Activated naive CD4-positive, alpha-beta T cell treated with anti-CD3 and anti-CD28 coated beads for 36 hours (primary cell): Measurements from ENCODE around the gene THRB. TPM values are rescaled to one million over a fixed set of nuclear protein-coding genes. Genes with fewer than 3 reads are reported as not detected.

ENCODE experiments used
- CTCF ChIA-PET: fragments of 350-600 bp; sonication (Branson Sonifier 250); formaldehyde crosslinking; loops from one replicate; lab custom pipeline; 2021; ENCODE audit warnings: antibody characterized with exemption; lab: Charles Lee
- DNase-seq: peaks from one replicate; pipeline ENCODE4 v3.0.0-alpha.2; 2020
- H3K27ac Mint-ChIP-seq: one replicate; pipeline ENCODE4 v1.8.0; 2021; ENCODE audit warnings: mild to moderate bottlenecking, mixed read lengths
- H3K27me3 Mint-ChIP-seq: one replicate; pipeline ENCODE4 v1.8.0; 2021; ENCODE audit warnings: low read depth, mixed read lengths
- H3K36me3 Mint-ChIP-seq: one replicate; pipeline ENCODE4 v1.8.0; 2021; ENCODE audit warnings: low read depth, mixed read lengths
- H3K4me1 Mint-ChIP-seq: one replicate; pipeline ENCODE4 v1.8.0; 2021; ENCODE audit warnings: low read depth, mixed read lengths
- H3K4me3 Mint-ChIP-seq: one replicate; pipeline ENCODE4 v1.8.0; 2021; ENCODE audit warnings: mild to moderate bottlenecking, moderate library complexity, mixed read lengths
- H3K9me3 Mint-ChIP-seq: one replicate; pipeline ENCODE4 v1.8.0; 2021; ENCODE audit warnings: mixed read lengths
- intact Hi-C: fragments of 100-400 bp; cut with micrococcal nuclease; formaldehyde crosslinking; loops from one replicate; pipeline ENCODE4 v1.15.1; 2023
- total RNA-seq, 2 experiments: library from RNA; stranded (reverse); gene quantifications; one replicate each; pipeline ENCODE4 v1.2.3, GENCODE V29; 2021

Gene THRB
- total RNA-seq, 2 experiments from 2014 or later, result not detected

- Mint-ChIP-seq H3K36me3 (no peaks in the 10 kb centered on the region), H3K27ac (no peak overlapping the region), H3K9me3 (no peaks in the 10 kb centered on the region), H3K4me3 (no peak overlapping the region), H3K4me1 (no peaks in the 10 kb centered on the region), H3K27me3 (peaks cover 3% of the 10 kb centered on the region)
- CTCF ChIA-PET, result interaction anchor here (1.1 to 1.9 kb wide), 2 partner anchors 54 to 242 kb away, joined by 3 to 9 read pairs; no protein-coding TSS in a partner anchor
- intact Hi-C loops, result no loop called here
- DNase-seq, result no peak
Measured at GRCh38 chr3:24240306-24240705, 254.3 kb downstream of the THRB start.

GRCh38 chr3:24237971-24238706 is 256.5 kb downstream of the THRB start:
- DNase-seq, result peak; percentile 40
- CTCF ChIA-PET, result interaction anchor here (0.7 to 2.4 kb wide), 7 partner anchors 48 to 253 kb away, joined by 4 to 12 read pairs (median 5); no protein-coding TSS in a partner anchor
- Mint-ChIP-seq H3K4me3 (no peak overlapping the region), H3K9me3 (no peaks in the 10 kb centered on the region), H3K27ac (no peak overlapping the region), H3K4me1 (no peaks in the 10 kb centered on the region), H3K36me3 (no peaks in the 10 kb centered on the region), H3K27me3 (peaks cover 9% of the 10 kb centered on the region)
- intact Hi-C loops, result loop anchor here (1.0 kb wide), 6 partner anchors 52 to 404 kb away; no protein-coding TSS in a partner anchor

- Mint-ChIP-seq H3K27me3 (peaks cover 9% of the 10 kb centered on the region), H3K27ac (no peak overlapping the region), H3K4me3 (no peak overlapping the region), H3K4me1 (no peaks in the 10 kb centered on the region), H3K36me3 (no peaks in the 10 kb centered on the region), H3K9me3 (no peaks in the 10 kb centered on the region)
- intact Hi-C loops, result no loop called here
- CTCF ChIA-PET, result interaction anchor here (0.8 to 2.6 kb wide), 3 partner anchors 49 to 146 kb away, joined by 3 to 8 read pairs (median 3); no protein-coding TSS in a partner anchor
- no peak for DNase-seq
Measured at GRCh38 chr3:24235121-24235520, 259.5 kb downstream of the THRB start.

GRCh38 chr3:24232784-24233183 is 261.9 kb downstream of the THRB start:
- no peak for DNase-seq
- Mint-ChIP-seq H3K27ac (no peak overlapping the region), H3K4me1 (no peaks in the 10 kb centered on the region), H3K27me3 (peaks cover 7% of the 10 kb centered on the region), H3K9me3 (no peaks in the 10 kb centered on the region), H3K36me3 (no peaks in the 10 kb centered on the region), H3K4me3 (no peak overlapping the region)
- intact Hi-C loops, result no loop called here
- CTCF ChIA-PET, result interaction anchor here (0.7 kb wide), 1 partner anchor 9 kb away, joined by 3 read pairs; no protein-coding TSS in a partner anchor

GRCh38 chr3:24229468-24230221 is 265.0 kb downstream of the THRB start:
- no peaks in the 10 kb centered on the region for H3K9me3 Mint-ChIP-seq
- intact Hi-C loops, result no loop called here
- H3K4me1 Mint-ChIP-seq, result no peaks in the 10 kb centered on the region
- H3K27me3 Mint-ChIP-seq, result peaks cover 5% of the 10 kb centered on the region
- no peak overlapping the region for H3K27ac Mint-ChIP-seq
- no peak for DNase-seq
- no peaks in the 10 kb centered on the region for H3K36me3 Mint-ChIP-seq
- CTCF ChIA-PET, result interaction anchor here (1.0 kb wide), 1 partner anchor 232 kb away, joined by 8 read pairs; no protein-coding TSS in a partner anchor
- no peak overlapping the region for H3K4me3 Mint-ChIP-seq

- CTCF ChIA-PET, result interaction anchor here (0.7 kb wide), 1 partner anchor 9 kb away, joined by 3 read pairs; no protein-coding TSS in a partner anchor
- no peaks in the 10 kb centered on the region for H3K4me1 Mint-ChIP-seq
- no peak overlapping the region for H3K27ac Mint-ChIP-seq
- H3K9me3 Mint-ChIP-seq, result no peaks in the 10 kb centered on the region
- H3K36me3 Mint-ChIP-seq, result no peaks in the 10 kb centered on the region
- no peak overlapping the region for H3K4me3 Mint-ChIP-seq
- DNase-seq, result no peak
- intact Hi-C loops, result no loop called here
- no peaks in the 10 kb centered on the region for H3K27me3 Mint-ChIP-seq
Measured at GRCh38 chr3:24227635-24228034, 267.0 kb downstream of the THRB start.

GRCh38 chr3:24226397-24226796 is 268.3 kb downstream of the THRB start:
- Mint-ChIP-seq H3K4me3 (no peak overlapping the region), H3K27me3 (peaks cover 5% of the 10 kb centered on the region), H3K4me1 (no peaks in the 10 kb centered on the region), H3K27ac (no peak overlapping the region), H3K36me3 (no peaks in the 10 kb centered on the region), H3K9me3 (no peaks in the 10 kb centered on the region)
- intact Hi-C loops, result no loop called here
- CTCF ChIA-PET, result interaction anchor here (0.5 to 0.9 kb wide), 3 partner anchors 13 to 230 kb away, joined by 3 read pairs; no protein-coding TSS in a partner anchor
- DNase-seq, result no peak

- CTCF ChIA-PET, result interaction anchor here (0.9 kb wide), 2 partner anchors 14 to 229 kb away, joined by 3 read pairs; no protein-coding TSS in a partner anchor
- Mint-ChIP-seq H3K36me3 (no peaks in the 10 kb centered on the region), H3K9me3 (no peaks in the 10 kb centered on the region), H3K27ac (no peak overlapping the region), H3K4me1 (no peaks in the 10 kb centered on the region), H3K27me3 (peaks cover 5% of the 10 kb centered on the region), H3K4me3 (no peak overlapping the region)
- DNase-seq, result no peak
- intact Hi-C loops, result no loop called here
Measured at GRCh38 chr3:24225385-24225950, 269.2 kb downstream of the THRB start.

GRCh38 chr3:24224666-24225384 is 269.8 kb downstream of the THRB start:
- no peak overlapping the region for H3K27ac Mint-ChIP-seq
- intact Hi-C loops, result no loop called here
- no peak overlapping the region for H3K4me3 Mint-ChIP-seq
- no peaks in the 10 kb centered on the region for H3K9me3 Mint-ChIP-seq
- DNase-seq, result no peak
- peaks cover 5% of the 10 kb centered on the region for H3K27me3 Mint-ChIP-seq
- CTCF ChIA-PET, result no interaction called here
- H3K36me3 Mint-ChIP-seq, result no peaks in the 10 kb centered on the region
- H3K4me1 Mint-ChIP-seq, result no peaks in the 10 kb centered on the region

- H3K4me1 Mint-ChIP-seq, result no peaks in the 10 kb centered on the region
- no peak for DNase-seq
- H3K4me3 Mint-ChIP-seq, result no peak overlapping the region
- H3K36me3 Mint-ChIP-seq, result no peaks in the 10 kb centered on the region
- no peaks in the 10 kb centered on the region for H3K9me3 Mint-ChIP-seq
- CTCF ChIA-PET, result interaction anchor here (0.5 to 0.6 kb wide), 2 partner anchors 9 to 20 kb away, joined by 3 to 4 read pairs; no protein-coding TSS in a partner anchor
- H3K27ac Mint-ChIP-seq, result no peak overlapping the region
- peaks cover 5% of the 10 kb centered on the region for H3K27me3 Mint-ChIP-seq
- intact Hi-C loops, result no loop called here
Measured at GRCh38 chr3:24222165-24222805, 272.4 kb downstream of the THRB start.

- Mint-ChIP-seq H3K27me3 (peaks cover 6% of the 10 kb centered on the region), H3K9me3 (no peaks in the 10 kb centered on the region), H3K36me3 (no peaks in the 10 kb centered on the region), H3K27ac (no peak overlapping the region), H3K4me3 (no peak overlapping the region), H3K4me1 (no peaks in the 10 kb centered on the region)
- intact Hi-C loops, result no loop called here
- CTCF ChIA-PET, result no interaction called here
- no peak for DNase-seq
Measured at GRCh38 chr3:24220859-24221657, 273.6 kb downstream of the THRB start.
